Neural cell (in vitro differentiated cells): ENCODE data around the gene GPI. TPM values are rescaled to one million over a fixed set of nuclear protein-coding genes. Genes with fewer than 3 reads are reported as not detected.
"Not testable (repeated sequence)": the region's sequence is repeated elsewhere in the genome, so short reads cannot be mapped to it uniquely, and the experiment has no call there.

Experiments used
- H2AFZ ChIP-seq: fragments of 200-600, 300-800 bp; sonication (generic), shearing (Covaris generic); 2 replicates; pipeline ENCODE4 v1.6.0; 2014; ENCODE audit warnings: low read depth, mild to moderate bottlenecking, antibody characterized with exemption, low read length, moderate library complexity
- H3F3A ChIP-seq: fragments of 200-600 bp; shearing (Covaris generic); 2 replicates; pipeline ENCODE4 v1.6.1; 2016; ENCODE audit warnings: mild to moderate bottlenecking, moderate library complexity, mixed read lengths, antibody characterized with exemption, low read length; ENCODE audit not compliant: insufficient read depth, poor library complexity, severe bottlenecking
- H3K27ac ChIP-seq: fragments of 200-600, 300-800 bp; sonication (generic), shearing (Covaris generic); 2 replicates; pipeline ENCODE4 v1.5.1; 2014; ENCODE audit warnings: mild to moderate bottlenecking, low read length, moderate library complexity
- H3K27me3 ChIP-seq: fragments of 300-800, 200-600 bp; sonication (generic), shearing (Covaris generic); 2 replicates; pipeline ENCODE4 v1.6.0; 2014; ENCODE audit warnings: mild to moderate bottlenecking, low read depth, low read length, moderate library complexity; ENCODE audit not compliant: insufficient read depth
- H3K36me3 ChIP-seq: fragments of 300-800, 200-600 bp; sonication (generic), shearing (Covaris generic); 2 replicates; pipeline ENCODE4 v1.5.1; 2014; ENCODE audit warnings: mild to moderate bottlenecking, antibody characterized with exemption, low read length, moderate library complexity; ENCODE audit not compliant: insufficient read depth
- H3K4me2 ChIP-seq: fragments of 300-800, 200-600 bp; sonication (generic), shearing (Covaris generic); 2 replicates; pipeline ENCODE4 v1.6.0; 2014; ENCODE audit warnings: mild to moderate bottlenecking, low read length
- H3K4me3 ChIP-seq: fragments of 300-800, 200-600 bp; sonication (generic), shearing (Covaris generic); 2 replicates; pipeline ENCODE4 v1.5.1; 2014; ENCODE audit warnings: mild to moderate bottlenecking, low read length, moderate library complexity
- H3K79me2 ChIP-seq: fragments of 200-600 bp; shearing (Covaris generic); replicated peaks from 2 replicates; pipeline ENCODE4 v1.6.0; 2014; ENCODE audit warnings: mild to moderate bottlenecking, low read length, moderate library complexity; ENCODE audit not compliant: insufficient read depth
- H3K9ac ChIP-seq: fragments of 300-800, 200-600 bp; sonication (generic), shearing (Covaris generic); 2 replicates; pipeline ENCODE4 v1.6.1; 2016; ENCODE audit warnings: mild to moderate bottlenecking, low read length, mixed read lengths
- H3K9me2 ChIP-seq: fragments of 200-600 bp; shearing (Covaris generic); 2 replicates; pipeline ENCODE4 v1.6.1; 2016; ENCODE audit warnings: mild to moderate bottlenecking, low read length, mixed read lengths; ENCODE audit not compliant: insufficient read depth
- H3K9me3 ChIP-seq: fragments of 200-600, 300-800 bp; sonication (generic), shearing (Covaris generic); 2 replicates; pipeline ENCODE4 v1.6.1; 2016; ENCODE audit warnings: mild to moderate bottlenecking, mixed run types, low read length, moderate library complexity, mixed read lengths
- H4K20me1 ChIP-seq: fragments of 200-600 bp; shearing (Covaris generic); 2 replicates; pipeline ENCODE4 v1.6.1; 2016; ENCODE audit warnings: mild to moderate bottlenecking, mixed run types; ENCODE audit not compliant: insufficient read depth
- EP300 ChIP-seq: fragments of 450-650 bp; conservative IDR thresholded peaks from 2 replicates; pipeline ENCODE4 v1.6.1; 2014; ENCODE audit warnings: antibody characterized with exemption, mild to moderate bottlenecking, moderate library complexity; ENCODE audit not compliant: poor library complexity, severe bottlenecking
- EZH2 ChIP-seq: fragments of 200-600, 300-800 bp; shearing (Covaris generic), sonication (generic); IDR thresholded peaks from 2 replicates; pipeline ENCODE4 v1.6.1; 2014; ENCODE audit warnings: antibody characterized with exemption, low read length, borderline replicate concordance, mild to moderate bottlenecking; ENCODE audit not compliant: insufficient read depth, poor library complexity, severe bottlenecking
- MXI1 ChIP-seq: fragments of 450-650 bp; conservative IDR thresholded peaks from 2 replicates; pipeline ENCODE4 v1.6.1; 2014; ENCODE audit warnings: antibody characterized with exemption, mild to moderate bottlenecking; ENCODE audit not compliant: poor library complexity, severe bottlenecking
- POLR2AphosphoS5 ChIP-seq: IDR thresholded peaks from 2 replicates; pipeline ENCODE4 v1.6.1; 2012
- RAD21 ChIP-seq: fragments of 450-650 bp; conservative IDR thresholded peaks from 2 replicates; pipeline ENCODE4 v1.6.1; 2014; ENCODE audit warnings: antibody characterized with exemption, mild to moderate bottlenecking, moderate library complexity
- SMC3 ChIP-seq: fragments of 450-650 bp; conservative IDR thresholded peaks from 2 replicates; pipeline ENCODE4 v1.6.1; 2014; ENCODE audit warnings: antibody characterized with exemption, mild to moderate bottlenecking, moderate library complexity; ENCODE audit not compliant: poor library complexity
- TAF1 ChIP-seq: IDR thresholded peaks from 2 replicates; pipeline ENCODE4 v1.6.1; 2012; ENCODE audit warnings: low read depth
- polyA plus RNA-seq: library from polyadenylated mRNA; depleted of rRNA; stranded (reverse); fragments of >200 nt; gene quantifications from 2 replicates; pipeline ENCODE4 v1.2.3, GENCODE V29; 2014
- TF ChIP-seq, protein P1 (sequence below): IDR thresholded peaks from 2 replicates; pipeline ENCODE4 v1.6.1; 2012; ENCODE audit warnings: borderline replicate concordance
- TF ChIP-seq, protein P2 (sequence below): fragments of 450-650 bp; IDR thresholded peaks from 2 replicates; pipeline ENCODE4 v1.5.1; 2014; ENCODE audit warnings: antibody characterized with exemption, mild to moderate bottlenecking, moderate library complexity; ENCODE audit not compliant: poor library complexity, severe bottlenecking

Gene GPI
- polyA plus RNA-seq, 1 donor from 2014 or later, result 113 TPM

DNA sequence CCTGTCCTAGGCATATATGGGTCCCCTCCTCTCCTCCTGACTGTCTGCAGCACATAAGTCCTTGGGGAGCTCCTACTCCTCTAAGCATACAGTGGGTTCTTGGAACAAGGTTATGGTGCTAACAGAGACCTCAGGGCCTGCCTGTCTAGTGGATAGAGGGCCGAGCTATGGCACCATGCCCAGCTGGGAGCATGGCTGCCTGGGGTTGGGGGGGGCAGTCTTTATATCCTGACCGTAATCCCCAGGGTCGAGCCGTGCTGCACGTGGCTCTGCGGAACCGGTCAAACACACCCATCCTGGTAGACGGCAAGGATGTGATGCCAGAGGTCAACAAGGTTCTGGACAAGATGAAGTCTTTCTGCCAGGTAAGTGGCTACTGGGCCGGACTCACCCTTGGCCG, 3.3 kb downstream of the GPI start:
- no peak overlapping the region for H3K9ac ChIP-seq
- H3K79me2 ChIP-seq, result no peaks in the 10 kb centered on the region
- H3K4me3 ChIP-seq, result no peak overlapping the region
- no peak overlapping the region for H3K4me2 ChIP-seq
- TF ChIP-seq EZH2, result no peak
- TF ChIP-seq TAF1, result no peak
- TF ChIP-seq MXI1, result no peak
- no peak for TF ChIP-seq EP300
- no peak for TF ChIP-seq POLR2AphosphoS5
- TF ChIP-seq, protein P1, sequence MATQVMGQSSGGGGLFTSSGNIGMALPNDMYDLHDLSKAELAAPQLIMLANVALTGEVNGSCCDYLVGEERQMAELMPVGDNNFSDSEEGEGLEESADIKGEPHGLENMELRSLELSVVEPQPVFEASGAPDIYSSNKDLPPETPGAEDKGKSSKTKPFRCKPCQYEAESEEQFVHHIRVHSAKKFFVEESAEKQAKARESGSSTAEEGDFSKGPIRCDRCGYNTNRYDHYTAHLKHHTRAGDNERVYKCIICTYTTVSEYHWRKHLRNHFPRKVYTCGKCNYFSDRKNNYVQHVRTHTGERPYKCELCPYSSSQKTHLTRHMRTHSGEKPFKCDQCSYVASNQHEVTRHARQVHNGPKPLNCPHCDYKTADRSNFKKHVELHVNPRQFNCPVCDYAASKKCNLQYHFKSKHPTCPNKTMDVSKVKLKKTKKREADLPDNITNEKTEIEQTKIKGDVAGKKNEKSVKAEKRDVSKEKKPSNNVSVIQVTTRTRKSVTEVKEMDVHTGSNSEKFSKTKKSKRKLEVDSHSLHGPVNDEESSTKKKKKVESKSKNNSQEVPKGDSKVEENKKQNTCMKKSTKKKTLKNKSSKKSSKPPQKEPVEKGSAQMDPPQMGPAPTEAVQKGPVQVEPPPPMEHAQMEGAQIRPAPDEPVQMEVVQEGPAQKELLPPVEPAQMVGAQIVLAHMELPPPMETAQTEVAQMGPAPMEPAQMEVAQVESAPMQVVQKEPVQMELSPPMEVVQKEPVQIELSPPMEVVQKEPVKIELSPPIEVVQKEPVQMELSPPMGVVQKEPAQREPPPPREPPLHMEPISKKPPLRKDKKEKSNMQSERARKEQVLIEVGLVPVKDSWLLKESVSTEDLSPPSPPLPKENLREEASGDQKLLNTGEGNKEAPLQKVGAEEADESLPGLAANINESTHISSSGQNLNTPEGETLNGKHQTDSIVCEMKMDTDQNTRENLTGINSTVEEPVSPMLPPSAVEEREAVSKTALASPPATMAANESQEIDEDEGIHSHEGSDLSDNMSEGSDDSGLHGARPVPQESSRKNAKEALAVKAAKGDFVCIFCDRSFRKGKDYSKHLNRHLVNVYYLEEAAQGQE, result no peak
- TF ChIP-seq, protein P2, sequence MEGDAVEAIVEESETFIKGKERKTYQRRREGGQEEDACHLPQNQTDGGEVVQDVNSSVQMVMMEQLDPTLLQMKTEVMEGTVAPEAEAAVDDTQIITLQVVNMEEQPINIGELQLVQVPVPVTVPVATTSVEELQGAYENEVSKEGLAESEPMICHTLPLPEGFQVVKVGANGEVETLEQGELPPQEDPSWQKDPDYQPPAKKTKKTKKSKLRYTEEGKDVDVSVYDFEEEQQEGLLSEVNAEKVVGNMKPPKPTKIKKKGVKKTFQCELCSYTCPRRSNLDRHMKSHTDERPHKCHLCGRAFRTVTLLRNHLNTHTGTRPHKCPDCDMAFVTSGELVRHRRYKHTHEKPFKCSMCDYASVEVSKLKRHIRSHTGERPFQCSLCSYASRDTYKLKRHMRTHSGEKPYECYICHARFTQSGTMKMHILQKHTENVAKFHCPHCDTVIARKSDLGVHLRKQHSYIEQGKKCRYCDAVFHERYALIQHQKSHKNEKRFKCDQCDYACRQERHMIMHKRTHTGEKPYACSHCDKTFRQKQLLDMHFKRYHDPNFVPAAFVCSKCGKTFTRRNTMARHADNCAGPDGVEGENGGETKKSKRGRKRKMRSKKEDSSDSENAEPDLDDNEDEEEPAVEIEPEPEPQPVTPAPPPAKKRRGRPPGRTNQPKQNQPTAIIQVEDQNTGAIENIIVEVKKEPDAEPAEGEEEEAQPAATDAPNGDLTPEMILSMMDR, result no peak
- no peak for TF ChIP-seq RAD21
- TF ChIP-seq SMC3, result no peak
- H3K9me3 ChIP-seq, result no peaks in the 10 kb centered on the region
- no peaks in the 10 kb centered on the region for H3K9me2 ChIP-seq
- no peaks in the 10 kb centered on the region for H3K36me3 ChIP-seq
- H2AFZ ChIP-seq, result no peak overlapping the region
- no peak overlapping the region for H3K27ac ChIP-seq
- no peaks in the 10 kb centered on the region for H3F3A ChIP-seq
- no peaks in the 10 kb centered on the region for H4K20me1 ChIP-seq
- H3K27me3 ChIP-seq, result no peaks in the 10 kb centered on the region

DNA sequence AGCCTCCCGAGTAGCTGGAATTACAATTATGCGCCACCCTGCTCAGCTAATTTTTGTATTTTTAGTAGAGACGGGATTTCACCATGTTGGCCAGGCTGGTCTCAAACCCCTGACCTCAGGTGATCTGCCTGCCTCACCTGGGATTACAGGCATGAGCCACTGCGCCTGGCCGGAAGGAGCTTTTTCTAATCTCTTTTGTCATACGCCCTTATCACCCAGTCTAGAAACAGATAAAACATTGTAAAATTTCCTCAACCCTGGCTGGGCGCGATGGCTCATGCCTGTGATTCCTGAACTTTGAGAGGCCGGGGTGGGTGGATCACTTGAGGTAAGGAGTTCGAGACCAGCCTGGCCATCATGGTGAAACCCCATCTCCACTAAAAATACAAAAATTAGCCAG, 4.2 kb downstream of the GPI start:
- H3K9ac ChIP-seq, H3K36me3 ChIP-seq, H3K9me2 ChIP-seq, H3K79me2 ChIP-seq, H3K9me3 ChIP-seq, H3K27ac ChIP-seq, H3K4me3 ChIP-seq, H3F3A ChIP-seq, H3K4me2 ChIP-seq, H2AFZ ChIP-seq, H4K20me1 ChIP-seq, H3K27me3 ChIP-seq: not testable (repeated sequence)

DNA sequence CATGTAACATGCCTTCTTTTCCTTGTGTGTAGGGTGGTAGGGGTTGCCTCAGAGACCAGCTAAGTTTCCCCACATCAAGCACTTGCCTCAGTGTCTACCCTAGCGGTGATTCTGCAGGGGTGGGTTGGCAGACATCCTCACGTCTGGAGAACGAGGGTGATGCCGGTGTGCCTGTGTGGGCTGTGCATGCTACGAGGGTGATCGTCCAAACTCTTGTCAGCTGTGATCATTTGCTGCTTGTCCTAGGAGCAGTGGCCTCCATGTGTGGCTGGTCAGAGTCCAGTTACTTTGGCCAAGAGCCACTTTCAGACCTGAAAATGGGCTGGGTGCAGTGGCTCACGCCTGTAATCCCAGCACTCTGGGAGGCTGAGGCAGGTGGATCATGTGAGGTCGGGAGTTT, 5.1 kb downstream of the GPI start:
- H3K9ac ChIP-seq, result no peak overlapping the region
- H2AFZ ChIP-seq, result no peak overlapping the region
- no peaks in the 10 kb centered on the region for H3K27me3 ChIP-seq
- peaks cover 3% of the 10 kb centered on the region for H3K36me3 ChIP-seq
- TF ChIP-seq, protein P2, result no peak
- TF ChIP-seq RAD21 (no peak), POLR2AphosphoS5 (no peak), SMC3 (no peak), EP300 (no peak), MXI1 (no peak), TAF1 (no peak), EZH2 (no peak)
- TF ChIP-seq, protein P1, result no peak
- H3F3A ChIP-seq, result no peaks in the 10 kb centered on the region
- H4K20me1 ChIP-seq, result no peaks in the 10 kb centered on the region
- no peak overlapping the region for H3K27ac ChIP-seq
- H3K9me3 ChIP-seq, result no peaks in the 10 kb centered on the region
- H3K4me2 ChIP-seq, result no peak overlapping the region
- H3K9me2 ChIP-seq, result no peaks in the 10 kb centered on the region
- no peaks in the 10 kb centered on the region for H3K79me2 ChIP-seq
- H3K4me3 ChIP-seq, result no peak overlapping the region
